IPS-11a (cell line): ENCODE data around the gene SRPX2.

ENCODE experiments used
- H3K4me3 ChIP-seq: one replicate; pipeline ENCODE4 v1.5.1; 2013; ENCODE audit warnings: low read depth, low read length, control low read depth

Gene SRPX2

GRCh38 chrX:100649550-100650356, 5.8 kb downstream of the SRPX2 start:
- H3K4me3 ChIP-seq, result no peak overlapping the region

- H3K4me3 ChIP-seq, result no peak overlapping the region
Observed at GRCh38 chrX:100650841-100651240, 6.8 kb downstream of the SRPX2 start.

DNA sequence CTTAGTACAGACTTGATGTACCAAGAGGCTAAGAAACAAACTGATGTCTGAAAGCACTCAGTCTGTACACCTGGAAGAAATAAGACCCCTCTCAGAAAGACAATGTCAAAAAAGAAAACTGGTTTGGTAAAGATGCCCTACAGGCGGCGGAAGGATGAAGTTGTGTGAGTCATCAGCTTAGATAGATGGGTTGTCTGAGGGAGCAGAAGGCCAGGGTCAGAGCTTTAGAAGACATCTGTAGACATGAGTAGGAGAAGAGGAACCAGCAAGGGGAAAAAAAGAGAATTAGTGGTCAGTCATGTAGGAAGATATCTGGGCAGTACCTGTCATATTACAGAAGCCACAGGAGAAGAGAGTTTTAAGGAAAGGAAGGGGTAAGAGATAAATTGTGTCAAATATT, 8.3 kb downstream of the SRPX2 start:
- H3K4me3 ChIP-seq, result no peak overlapping the region

- no peak overlapping the region for H3K4me3 ChIP-seq
Observed at GRCh38 chrX:100654261-100654660, 10.3 kb downstream of the SRPX2 start.

- H3K4me3 ChIP-seq, result no peak overlapping the region
Observed at GRCh38 chrX:100658941-100659381, 15.0 kb downstream of the SRPX2 start.

DNA sequence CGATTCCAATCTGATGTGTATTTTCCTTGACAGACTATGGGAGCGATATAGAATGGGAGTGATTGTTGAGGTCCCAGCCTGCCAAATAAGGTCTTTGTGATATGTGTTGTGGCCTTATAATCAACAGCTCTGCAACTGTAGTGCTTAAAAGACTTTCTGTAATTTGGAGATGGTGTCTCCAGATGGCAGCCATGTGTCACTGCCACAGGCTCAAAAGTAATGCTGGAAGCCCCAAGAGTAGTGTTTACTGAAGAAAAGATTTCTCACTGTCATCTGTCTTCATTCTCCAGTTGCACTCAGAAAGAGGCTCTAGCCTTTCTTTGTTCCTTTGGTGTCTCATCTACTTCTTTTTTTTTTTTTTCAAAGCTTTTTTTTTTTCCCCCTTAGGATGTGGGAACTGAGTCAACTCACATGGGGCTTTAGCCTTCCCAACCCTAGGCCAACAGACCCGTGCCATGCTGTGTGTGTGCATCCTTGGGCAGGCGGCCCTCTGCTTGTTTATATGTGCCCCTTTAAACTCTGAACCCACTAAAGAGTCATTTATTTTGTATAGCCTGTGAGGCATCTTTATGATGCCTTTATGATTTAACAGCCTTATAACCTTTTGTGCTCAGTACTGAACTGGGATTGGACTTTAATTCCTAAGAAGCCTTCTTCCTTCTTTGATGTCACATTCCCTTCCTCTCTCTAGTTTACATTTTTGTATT, 15.6 kb downstream of the SRPX2 start:
- H3K4me3 ChIP-seq, result no peak overlapping the region

DNA sequence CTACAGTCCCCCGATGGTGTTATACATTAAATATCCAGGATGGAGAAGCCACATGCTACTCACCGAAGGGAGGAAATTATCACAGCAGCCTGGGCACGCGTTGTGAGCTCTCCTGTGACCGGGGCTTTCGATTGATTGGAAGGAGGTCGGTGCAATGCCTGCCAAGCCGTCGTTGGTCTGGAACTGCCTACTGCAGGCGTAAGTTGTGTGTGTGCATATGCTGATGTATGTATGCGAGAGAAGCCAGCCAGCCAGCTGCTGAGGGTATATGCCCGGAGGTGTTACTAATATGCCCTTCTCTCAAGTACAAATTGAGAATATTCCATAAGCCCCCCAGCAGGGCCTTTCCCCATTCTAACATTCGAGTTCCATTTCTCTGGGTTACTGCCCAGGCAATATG, 18.2 kb downstream of the SRPX2 start:
- H3K4me3 ChIP-seq, result no peak overlapping the region

DNA sequence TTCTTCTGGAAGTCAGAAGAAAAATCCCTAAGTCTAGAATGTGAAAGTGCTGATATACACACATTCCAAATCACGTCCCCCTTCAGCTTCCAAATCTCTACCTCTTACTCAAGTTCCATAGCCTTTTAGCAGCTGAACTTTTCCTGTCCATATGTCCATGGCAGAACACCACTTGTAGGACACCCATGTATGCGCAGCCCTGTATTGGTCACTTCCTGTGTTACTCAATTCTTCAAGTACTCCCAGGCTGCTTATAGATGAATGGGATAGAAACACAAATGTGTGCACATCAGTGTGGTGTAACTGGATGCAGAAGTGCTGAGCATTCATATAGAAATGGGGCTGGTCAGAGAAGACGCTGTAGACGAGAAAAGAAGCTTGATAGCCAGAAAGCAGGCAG, 18.8 kb downstream of the SRPX2 start:
- H3K4me3 ChIP-seq, result no peak overlapping the region

GRCh38 chrX:100663642-100664041, 19.6 kb downstream of the SRPX2 start:
- no peak overlapping the region for H3K4me3 ChIP-seq

DNA sequence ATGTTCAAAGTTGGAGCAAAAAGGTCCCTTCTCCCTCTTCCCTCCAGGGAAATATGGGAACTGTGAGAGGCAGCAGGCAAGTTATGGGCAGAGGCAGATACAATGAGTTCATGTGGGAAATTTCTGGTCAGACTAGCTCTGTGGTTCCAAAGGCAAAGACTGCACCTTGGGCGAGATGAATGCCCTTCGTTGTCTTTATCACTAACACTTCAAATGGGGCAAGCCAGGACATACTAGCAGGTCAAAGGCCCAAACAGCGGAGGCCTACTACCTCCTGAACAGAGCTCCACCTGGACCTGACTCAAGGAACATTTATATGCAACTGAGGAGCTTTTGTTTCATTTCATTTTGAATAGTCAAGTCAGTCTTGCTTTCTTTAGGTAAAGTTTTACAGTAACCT, 29.0 kb downstream of the SRPX2 start:
- no peak overlapping the region for H3K4me3 ChIP-seq

DNA sequence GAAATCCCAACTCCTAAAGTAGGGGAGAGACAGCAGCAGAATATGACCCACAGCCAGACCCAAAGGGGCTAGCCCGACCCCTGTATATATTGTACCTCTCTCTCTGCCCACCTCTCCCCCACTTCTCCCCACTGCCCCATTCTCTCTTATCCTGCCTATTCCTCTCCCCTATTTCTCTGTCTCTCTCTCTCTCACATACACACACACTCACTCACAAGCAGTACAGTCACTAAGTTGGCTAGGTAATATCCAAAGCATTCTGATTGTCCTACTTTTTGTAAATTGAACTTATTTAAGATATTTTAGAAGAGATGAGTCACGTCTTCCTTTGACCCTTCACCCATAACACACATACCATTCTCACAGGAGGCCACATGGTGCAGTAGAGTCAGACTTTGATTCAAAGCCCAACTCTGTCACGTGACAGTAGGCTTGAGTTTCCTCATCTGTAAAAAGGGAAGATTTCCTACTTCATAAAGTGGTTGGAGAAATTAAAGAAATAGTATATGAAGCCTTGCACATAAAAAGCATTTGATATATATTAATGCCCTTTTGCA, 29.5 kb downstream of the SRPX2 start:
- no peak overlapping the region for H3K4me3 ChIP-seq

DNA sequence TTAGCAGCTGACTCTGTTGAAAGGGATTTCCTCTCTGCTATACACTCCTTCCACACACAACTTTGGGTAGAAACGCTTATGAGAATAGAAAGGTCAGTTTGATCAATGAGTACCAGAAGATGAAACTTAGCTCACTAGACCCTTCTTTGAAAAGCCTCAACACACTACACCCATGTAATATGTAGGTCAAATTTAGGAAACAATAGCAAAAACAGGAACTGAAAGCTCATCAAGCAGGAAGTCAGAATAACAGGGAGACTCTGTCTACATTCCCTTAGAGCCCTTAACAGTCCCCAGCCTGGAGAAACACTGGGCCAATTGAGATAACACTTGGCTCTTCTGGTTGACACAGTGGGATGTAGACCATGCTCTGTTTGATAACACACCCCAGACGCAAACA, 30.7 kb downstream of the SRPX2 start:
- H3K4me3 ChIP-seq, result no peak overlapping the region

GRCh38 chrX:100677611-100678181, 33.7 kb downstream of the SRPX2 start:
- no peak overlapping the region for H3K4me3 ChIP-seq

GRCh38 chrX:100680756-100681155, 36.8 kb downstream of the SRPX2 start:
- no peak overlapping the region for H3K4me3 ChIP-seq

- H3K4me3 ChIP-seq, result no peak overlapping the region
Observed at GRCh38 chrX:100681599-100681998, 37.6 kb downstream of the SRPX2 start.

DNA sequence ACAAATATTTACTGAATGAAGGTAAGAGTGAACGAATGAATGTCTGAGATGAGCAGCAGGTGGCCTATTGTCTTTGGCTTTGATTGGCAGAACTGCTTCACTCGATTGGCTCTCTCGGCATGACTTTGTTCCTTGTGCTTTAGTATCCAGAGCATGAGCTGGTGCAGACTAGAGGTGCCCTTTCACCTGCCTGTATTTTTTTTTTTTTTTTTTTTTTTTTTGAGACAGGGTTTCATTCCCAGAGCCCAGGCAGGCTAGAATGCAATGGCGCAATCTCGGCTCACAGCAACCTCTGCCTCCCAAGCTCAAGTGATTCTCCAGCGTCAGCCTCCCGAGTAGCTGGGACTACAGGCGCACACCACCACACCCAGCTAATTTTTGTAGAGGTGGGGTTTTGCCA, 38.9 kb downstream of the SRPX2 start:
- no peak overlapping the region for H3K4me3 ChIP-seq

- H3K4me3 ChIP-seq, result no peak overlapping the region
Observed at GRCh38 chrX:100685284-100685996, 41.4 kb downstream of the SRPX2 start.

DNA sequence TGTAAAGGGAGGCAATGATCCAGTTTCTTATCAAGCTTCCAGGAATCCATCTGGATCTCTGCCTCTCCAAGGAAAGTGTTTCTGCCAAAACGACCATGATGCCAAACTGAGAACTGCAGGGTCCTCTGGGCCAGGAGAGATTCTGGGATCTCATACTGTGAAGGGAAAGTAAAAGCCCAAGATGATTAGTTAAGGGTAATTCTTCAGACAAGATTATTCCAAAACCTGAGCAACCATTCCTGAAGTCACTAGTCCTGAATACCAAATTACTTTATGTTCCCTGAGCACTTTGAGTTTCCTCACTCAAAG, 42.0 kb downstream of the SRPX2 start:
- no peak overlapping the region for H3K4me3 ChIP-seq

DNA sequence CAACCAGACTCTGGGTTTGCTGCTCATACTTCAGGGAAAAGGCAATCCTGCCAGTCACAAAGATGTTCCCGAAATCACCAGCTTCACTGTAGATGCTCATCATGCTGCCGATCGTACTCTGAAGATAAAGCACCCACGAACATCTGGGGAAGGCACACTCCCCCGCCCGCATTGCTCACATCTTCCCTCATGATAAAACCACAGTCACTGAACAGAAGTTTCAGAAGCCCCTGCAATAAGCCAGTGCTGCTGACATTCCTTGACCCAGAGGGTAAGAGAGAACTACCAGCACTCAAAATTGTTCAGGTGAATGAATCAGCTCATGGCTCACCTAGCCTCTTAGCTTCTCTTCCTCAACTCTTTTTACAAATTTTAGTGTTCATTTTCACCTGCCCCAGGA, 43.1 kb downstream of the SRPX2 start:
- H3K4me3 ChIP-seq, result no peak overlapping the region

GRCh38 chrX:100687546-100687945, 43.5 kb downstream of the SRPX2 start:
- H3K4me3 ChIP-seq, result no peak overlapping the region

DNA sequence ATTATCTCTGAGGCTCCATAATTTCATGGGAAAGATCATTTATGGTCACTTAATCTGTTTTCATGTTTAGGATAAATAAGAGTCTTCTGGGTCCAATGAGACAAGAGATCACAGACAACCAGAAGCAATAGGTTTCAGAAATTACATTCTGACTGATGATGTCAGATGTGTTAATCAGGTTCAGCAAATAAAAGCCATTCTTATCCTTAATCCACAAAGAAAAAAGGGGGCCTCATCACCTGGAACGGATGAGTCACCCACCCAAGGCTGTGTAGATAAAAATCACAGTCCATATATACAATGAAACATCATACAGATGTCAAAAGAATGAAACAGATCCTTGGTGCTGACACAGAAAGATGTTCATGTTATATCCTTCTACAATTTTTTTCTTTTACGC, 51.3 kb downstream of the SRPX2 start:
- H3K4me3 ChIP-seq, result no peak overlapping the region
